Karpas-422 (cell line): ENCODE data around the gene CHCHD6. TPM values are rescaled to one million over a fixed set of nuclear protein-coding genes. Genes with fewer than 3 reads are reported as not detected.

ENCODE experiments used
- DNase-seq: peaks from one replicate; pipeline ENCODE4 v3.0.0-alpha.2; 2015
- H2AFZ ChIP-seq: fragments of 200-600 bp; sonication (generic); 2 replicates; pipeline ENCODE4 v1.6.1; 2014; ENCODE audit warnings: antibody characterized with exemption, low read length, mixed read lengths
- H3K27ac ChIP-seq: fragments of 200-600 bp; sonication (generic); 2 replicates; pipeline ENCODE4 v1.5.1; 2014; ENCODE audit warnings: mild to moderate bottlenecking, low read length, moderate library complexity
- H3K27me3 ChIP-seq: fragments of 200-600 bp; sonication (generic); 2 replicates; pipeline ENCODE4 v1.6.1; 2014; ENCODE audit warnings: low read length, mixed read lengths
- H3K36me3 ChIP-seq: fragments of 200-600 bp; sonication (generic); 2 replicates; pipeline ENCODE4 v1.6.1; 2014; ENCODE audit warnings: low read length, mixed read lengths; ENCODE audit not compliant: insufficient read depth
- H3K4me1 ChIP-seq: fragments of 200-600 bp; sonication (generic); 2 replicates; pipeline ENCODE4 v1.6.1; 2014; ENCODE audit warnings: mild to moderate bottlenecking, low read length, mixed read lengths
- H3K4me2 ChIP-seq: fragments of 200-600 bp; sonication (generic); 2 replicates; pipeline ENCODE4 v1.6.1; 2014; ENCODE audit warnings: low read length, low read depth, mild to moderate bottlenecking; ENCODE audit not compliant: poor library complexity, severe bottlenecking
- H3K4me3 ChIP-seq: fragments of 200-600 bp; sonication (generic); 2 replicates; pipeline ENCODE4 v1.5.1; 2014; ENCODE audit warnings: mild to moderate bottlenecking, antibody characterized with exemption, low read length, mixed read lengths
- H3K79me2 ChIP-seq: fragments of 200-600 bp; sonication (generic); 2 replicates; pipeline ENCODE4 v1.6.1; 2014; ENCODE audit warnings: mild to moderate bottlenecking, low read length, mixed read lengths
- H3K9ac ChIP-seq: fragments of 200-600 bp; sonication (generic); 2 replicates; pipeline ENCODE4 v1.6.0; 2014; ENCODE audit warnings: low read length
- H3K9me2 ChIP-seq: fragments of 200-600 bp; sonication (generic), shearing (Covaris generic); replicated peaks from 2 replicates; pipeline ENCODE4 v1.6.0; 2014; ENCODE audit warnings: mild to moderate bottlenecking, low read length, moderate library complexity; ENCODE audit not compliant: insufficient read depth
- H3K9me3 ChIP-seq: fragments of 300-700, 200-600 bp; sonication (generic); 2 replicates; pipeline ENCODE4 v1.6.1; 2014; ENCODE audit warnings: low read length, mixed read lengths
- H4K20me1 ChIP-seq: fragments of 200-600 bp; sonication (generic); 2 replicates; pipeline ENCODE4 v1.6.1; 2014; ENCODE audit warnings: mild to moderate bottlenecking, antibody characterized with exemption, low read length, low read depth; ENCODE audit not compliant: insufficient read depth
- total RNA-seq: library from RNA; depleted of rRNA; stranded (reverse); fragments of >200 nt; shearing (Covaris generic); gene quantifications from 2 replicates; pipeline ENCODE4 v1.2.3, GENCODE V29; 2014; ENCODE audit warnings: low replicate concordance

Gene CHCHD6
- total RNA-seq, 1 experiment from 2014 or later: 12.8 TPM

- Histone ChIP-seq H3K9me2 (no peaks in the 10 kb centered on the region), H3K4me1 (no peaks in the 10 kb centered on the region), H3K9me3 (no peaks in the 10 kb centered on the region), H3K4me3 (no peak overlapping the region), H3K27ac (no peak overlapping the region), H4K20me1 (peaks cover 25% of the 10 kb centered on the region; the same call in 1 of the 2 replicates), H3K4me2 (no peak overlapping the region), H3K36me3 (no peaks in the 10 kb centered on the region), H3K9ac (no peak overlapping the region), H3K79me2 (no peaks in the 10 kb centered on the region), H3K27me3 (no peaks in the 10 kb centered on the region), H2AFZ (no peak overlapping the region)
- no peak for DNase-seq
Measured at GRCh38 chr3:126932188-126932931, 228.3 kb downstream of the CHCHD6 start.

- H3K27me3 ChIP-seq: no peaks in the 10 kb centered on the region
- DNase-seq: no peak
- no peak overlapping the region for H3K4me2 ChIP-seq
- no peaks in the 10 kb centered on the region for H3K9me3 ChIP-seq
- H2AFZ ChIP-seq: no peak overlapping the region
- no peak overlapping the region for H3K9ac ChIP-seq
- H3K4me3 ChIP-seq: no peak overlapping the region
- H3K79me2 ChIP-seq: no peaks in the 10 kb centered on the region
- H4K20me1 ChIP-seq: peaks cover 25% of the 10 kb centered on the region; the same call in 1 of the 2 replicates
- no peaks in the 10 kb centered on the region for H3K4me1 ChIP-seq
- no peaks in the 10 kb centered on the region for H3K36me3 ChIP-seq
- H3K27ac ChIP-seq: no peak overlapping the region
- no peaks in the 10 kb centered on the region for H3K9me2 ChIP-seq
Measured at GRCh38 chr3:126934031-126934531, 230.0 kb downstream of the CHCHD6 start.

- Histone ChIP-seq H3K9me2 (no peaks in the 10 kb centered on the region), H3K27ac (no peak overlapping the region), H4K20me1 (peaks cover 25% of the 10 kb centered on the region; the same call in 1 of the 2 replicates), H3K4me3 (no peak overlapping the region), H3K4me1 (no peaks in the 10 kb centered on the region), H3K79me2 (no peaks in the 10 kb centered on the region), H3K36me3 (no peaks in the 10 kb centered on the region), H3K9me3 (no peaks in the 10 kb centered on the region), H3K27me3 (no peaks in the 10 kb centered on the region), H3K4me2 (no peak overlapping the region), H3K9ac (no peak overlapping the region), H2AFZ (no peak overlapping the region)
- DNase-seq: no peak
Measured at GRCh38 chr3:126934991-126935390, 231.0 kb downstream of the CHCHD6 start.

GRCh38 chr3:126935756-126936509 is 231.9 kb downstream of the CHCHD6 start:
- H3K27ac ChIP-seq: no peak overlapping the region
- no peak overlapping the region for H3K4me3 ChIP-seq
- H3K9ac ChIP-seq: no peak overlapping the region
- peaks cover 21% of the 10 kb centered on the region; the same call in 1 of the 2 replicates for H4K20me1 ChIP-seq
- H2AFZ ChIP-seq: no peak overlapping the region
- no peaks in the 10 kb centered on the region for H3K9me2 ChIP-seq
- H3K9me3 ChIP-seq: no peaks in the 10 kb centered on the region
- no peak overlapping the region for H3K4me2 ChIP-seq
- no peaks in the 10 kb centered on the region for H3K27me3 ChIP-seq
- DNase-seq: no peak
- H3K4me1 ChIP-seq: no peaks in the 10 kb centered on the region
- H3K36me3 ChIP-seq: no peaks in the 10 kb centered on the region
- no peaks in the 10 kb centered on the region for H3K79me2 ChIP-seq

- Histone ChIP-seq H3K9ac (no peak overlapping the region), H4K20me1 (peaks cover 25% of the 10 kb centered on the region; the same call in 1 of the 2 replicates), H3K4me3 (no peak overlapping the region), H3K36me3 (no peaks in the 10 kb centered on the region), H3K79me2 (no peaks in the 10 kb centered on the region), H3K4me1 (no peaks in the 10 kb centered on the region), H3K4me2 (no peak overlapping the region), H3K27ac (no peak overlapping the region), H3K9me2 (no peaks in the 10 kb centered on the region), H2AFZ (no peak overlapping the region), H3K27me3 (no peaks in the 10 kb centered on the region), H3K9me3 (no peaks in the 10 kb centered on the region)
- no peak for DNase-seq
Measured at GRCh38 chr3:126936853-126937425, 232.9 kb downstream of the CHCHD6 start.

GRCh38 chr3:126937533-126937932 is 233.5 kb downstream of the CHCHD6 start:
- no peak overlapping the region for H2AFZ ChIP-seq
- H3K9ac ChIP-seq: no peak overlapping the region
- H3K27me3 ChIP-seq: no peaks in the 10 kb centered on the region
- H3K4me1 ChIP-seq: no peaks in the 10 kb centered on the region
- no peak for DNase-seq
- H3K4me3 ChIP-seq: no peak overlapping the region
- no peaks in the 10 kb centered on the region for H3K9me2 ChIP-seq
- H4K20me1 ChIP-seq: peaks cover 19% of the 10 kb centered on the region; the same call in 1 of the 2 replicates
- H3K79me2 ChIP-seq: no peaks in the 10 kb centered on the region
- no peak overlapping the region for H3K27ac ChIP-seq
- no peak overlapping the region for H3K4me2 ChIP-seq
- no peaks in the 10 kb centered on the region for H3K36me3 ChIP-seq
- H3K9me3 ChIP-seq: no peaks in the 10 kb centered on the region

GRCh38 chr3:126937973-126938372 is 233.9 kb downstream of the CHCHD6 start:
- peaks cover 19% of the 10 kb centered on the region; the same call in 1 of the 2 replicates for H4K20me1 ChIP-seq
- H3K27me3 ChIP-seq: no peaks in the 10 kb centered on the region
- no peaks in the 10 kb centered on the region for H3K79me2 ChIP-seq
- no peak for DNase-seq
- H3K4me2 ChIP-seq: no peak overlapping the region
- no peak overlapping the region for H3K4me3 ChIP-seq
- H3K9ac ChIP-seq: no peak overlapping the region
- H3K9me2 ChIP-seq: no peaks in the 10 kb centered on the region
- no peaks in the 10 kb centered on the region for H3K9me3 ChIP-seq
- H3K27ac ChIP-seq: no peak overlapping the region
- no peaks in the 10 kb centered on the region for H3K36me3 ChIP-seq
- H2AFZ ChIP-seq: no peak overlapping the region
- H3K4me1 ChIP-seq: no peaks in the 10 kb centered on the region
